ENCODE results near the gene MBP. TPM values are rescaled to one million over a fixed set of nuclear protein-coding genes. Genes with fewer than 3 reads are reported as not detected.

Gene MBP
- total RNA-seq, 1 experiment from 2014 or later = 88.8 TPM

- in situ Hi-C loops (cut with HindIII; ENCODE audit: low pct_unique_long_range_greater_than_20kb, low sequenced_read_pairs) (no loop called here), intact Hi-C loops (cut with micrococcal nuclease; ENCODE audit: unreplicated experiment) (loop anchor here (5.0 kb wide), 2 partner anchors 151 to 254 kb away; no protein-coding TSS in a partner anchor)
- Histone ChIP-seq H3K36me3 (ENCODE audit: control insufficient read depth, insufficient read depth, low read length) (no peaks in the 10 kb centered on the region), H3K4me1 (ENCODE audit: control insufficient read depth, insufficient read depth, low read length) (peaks cover 58% of the 10 kb centered on the region), H3K9me3 (ENCODE audit: control insufficient read depth, insufficient read depth, low read depth, low read length) (no peaks in the 10 kb centered on the region), H3K27ac (ENCODE audit: low read length) (peak overlapping the region; percentile 90), H3K27me3 (ENCODE audit: control insufficient read depth, insufficient read depth, low read length) (no peaks in the 10 kb centered on the region), H3K4me3 (ENCODE audit: low read depth in 2 of 2, low read length in 2 of 2) (peak overlapping the region in 1 of 2 experiments; percentile 26; a peak in 2 of 4 replicates)
- TF ChIP-seq CTCF (IDR thresholded peaks at IDR 0.05) = no peak
- no peak for TF ChIP-seq REST (IDR thresholded peaks at IDR 0.05; ENCODE audit: insufficient read depth in 1 of 2, low read depth in 2 of 2, low read length in 1 of 2)
- TF ChIP-seq POLR2AphosphoS5 (IDR thresholded peaks at IDR 0.05; ENCODE audit: low read depth, low read length) = no peak
- TF ChIP-seq SIN3A (IDR thresholded peaks at IDR 0.05; ENCODE audit: borderline replicate concordance, insufficient read depth, low read depth, low read length) = no peak
- no peak for TF ChIP-seq TCF7L2 (IDR thresholded peaks at IDR 0.05; ENCODE audit: low read depth, low read length)
- ATAC-seq (peak; percentile 8), DNase-seq (ENCODE audit: low read depth, low spot score) (no peak)
- ChIA-PET CTCF (interaction anchor here (1.7 kb wide), 1 partner anchor 11 kb away, joined by 5 read pairs; no protein-coding TSS in a partner anchor), POLR2A (interaction anchor here (0.5 kb wide), 1 partner anchor 28 kb away, joined by 4 read pairs; no protein-coding TSS in a partner anchor)
- no TSS peak for BruUV-seq (replicated peaks)
These were observed 76.1 kb downstream of the MBP start for GRCh38 chr18:77056344-77057005.

- Histone ChIP-seq H3K27me3 (ENCODE audit: control insufficient read depth, insufficient read depth, low read length) (no peaks in the 10 kb centered on the region), H3K4me1 (ENCODE audit: control insufficient read depth, insufficient read depth, low read length) (peaks cover 55% of the 10 kb centered on the region), H3K36me3 (ENCODE audit: control insufficient read depth, insufficient read depth, low read length) (no peaks in the 10 kb centered on the region), H3K4me3 (ENCODE audit: low read depth in 2 of 2, low read length in 2 of 2) (peak overlapping the region in 1 of 2 experiments; percentile 34; a peak in 2 of 4 replicates), H3K27ac (ENCODE audit: low read length) (peak overlapping the region; percentile 90), H3K9me3 (ENCODE audit: control insufficient read depth, insufficient read depth, low read depth, low read length) (no peaks in the 10 kb centered on the region)
- no peak for DNase-seq (ENCODE audit: low read depth, low spot score)
- TF ChIP-seq REST (IDR thresholded peaks at IDR 0.05; ENCODE audit: insufficient read depth in 1 of 2, low read depth in 2 of 2, low read length in 1 of 2) = no peak
- TF ChIP-seq POLR2AphosphoS5 (IDR thresholded peaks at IDR 0.05; ENCODE audit: low read depth, low read length) = no peak
- no peak for TF ChIP-seq SIN3A (IDR thresholded peaks at IDR 0.05; ENCODE audit: borderline replicate concordance, insufficient read depth, low read depth, low read length)
- TF ChIP-seq CTCF (IDR thresholded peaks at IDR 0.05) = no peak
- no peak for TF ChIP-seq TCF7L2 (IDR thresholded peaks at IDR 0.05; ENCODE audit: low read depth, low read length)
- POLR2A ChIA-PET = interaction anchor here (0.6 kb wide), 1 partner anchor 70 kb away, joined by 3 read pairs; no protein-coding TSS in a partner anchor
- 0 out of 2 replicates have a peak, but pooled peaks have one; percentile 0 for ATAC-seq
- in situ Hi-C loops (cut with HindIII; ENCODE audit: low pct_unique_long_range_greater_than_20kb, low sequenced_read_pairs) (no loop called here), intact Hi-C loops (cut with micrococcal nuclease; ENCODE audit: unreplicated experiment) (loop anchor here (1.0 to 5.0 kb wide), 3 partner anchors 55 to 253 kb away; no protein-coding TSS in a partner anchor)
- no TSS peak for BruUV-seq (replicated peaks)
- CTCF ChIA-PET = interaction anchor here (0.6 to 1.6 kb wide), 6 partner anchors 10 to 75 kb away, joined by 3 to 6 read pairs (median 4); no protein-coding TSS in a partner anchor
These were observed 76.9 kb downstream of the MBP start for GRCh38 chr18:77055429-77056300.
